K562 (cell line): ENCODE measurements around the gene DPM1. TPM values are rescaled to one million over a fixed set of nuclear protein-coding genes. Genes with fewer than 3 reads are reported as not detected.

ENCODE experiments used
- ATF4 ChIP-seq: fragments of 450-650 bp; formaldehyde crosslinking; IDR thresholded peaks from 2 replicates; pipeline ENCODE4 v1.4.0; 2022; ENCODE audit warnings: mild to moderate bottlenecking, moderate library complexity
- BCLAF1 ChIP-seq, 2 experiments: fragments of 450-650 bp in 1 of 2; IDR thresholded peaks; 2 replicates each; pipeline ENCODE4 v1.6.1; 2011 to 2017; ENCODE audit warnings: low read depth in 2 of 2, antibody characterized with exemption in 1 of 2, borderline replicate concordance in 1 of 2, low read length in 1 of 2, mild to moderate bottlenecking in 1 of 2, mixed read lengths in 1 of 2; ENCODE audit not compliant: control insufficient read depth in 1 of 2
- BHLHE40 ChIP-seq: IDR thresholded peaks from 2 replicates; pipeline ENCODE4 v1.6.1; 2011; ENCODE audit warnings: low read length, improper control_type of control experiment
- ETS1 ChIP-seq: conservative IDR thresholded peaks from 2 replicates; pipeline ENCODE4 v1.6.1; 2011; ENCODE audit warnings: low read depth, mild to moderate bottlenecking, low read length; ENCODE audit not compliant: control insufficient read depth
- FOXM1 ChIP-seq, 2 experiments: fragments of 450-650 bp in 1 of 2; sonication (generic) in 1 of 2; formaldehyde crosslinking in 1 of 2; IDR thresholded peaks; 2 replicates each; pipeline versions ENCODE4 v1.6.1 to v1.9.0; 2017 to 2022; ENCODE audit warnings: low read depth in 2 of 2, mild to moderate bottlenecking in 2 of 2, missing genetic modification reagents in 1 of 2, moderate library complexity in 1 of 2
- KLF6 ChIP-seq: fragments of 250-450 bp; sonication (Bioruptor Pico); IDR thresholded peaks from 2 replicates; pipeline ENCODE4 v1.4.0; 2020; ENCODE audit warnings: mild to moderate bottlenecking, moderate library complexity, borderline replicate concordance
- MED1 ChIP-seq: sonication (generic); formaldehyde crosslinking; IDR thresholded peaks from 2 replicates; pipeline ENCODE4 v1.8.1; 2023; ENCODE audit warnings: missing genetic modification reagents, borderline replicate concordance
- POLR2A ChIP-seq: fragments of 450-650 bp; conservative IDR thresholded peaks from 2 replicates; pipeline ENCODE4 v1.6.1; 2016
- POU5F1 ChIP-seq: fragments of 150-350 bp; IDR thresholded peaks from 2 replicates; pipeline ENCODE4 v1.6.1; 2014; ENCODE audit warnings: borderline replicate concordance, low read length, low read depth, mild to moderate bottlenecking; ENCODE audit not compliant: partially characterized antibody
- RCOR1 ChIP-seq, 2 experiments: IDR thresholded peaks; 2 replicates each; pipeline ENCODE4 v1.6.1; 2012; ENCODE audit warnings: low read depth in 2 of 2, low read length in 2 of 2, borderline replicate concordance in 1 of 2, improper control_type of control experiment in 1 of 2
- SAP30 ChIP-seq: fragments of 200-600 bp; sonication (generic); IDR thresholded peaks from 2 replicates; pipeline ENCODE4 v1.6.1; 2012; ENCODE audit warnings: borderline replicate concordance, low read depth, mild to moderate bottlenecking, moderate library complexity, low read length, control low read depth, inconsistent platforms; ENCODE audit not compliant: insufficient read depth, poor library complexity, severe bottlenecking
- TFAP4 ChIP-seq: sonication (generic); formaldehyde crosslinking; IDR thresholded peaks from 2 replicates; pipeline ENCODE4 v1.8.0; 2022; ENCODE audit warnings: missing genetic modification reagents, mild to moderate bottlenecking, moderate library complexity, borderline replicate concordance
- TRIM24 ChIP-seq, 2 experiments: fragments of 450-650 bp; IDR thresholded peaks; 2 replicates each; pipeline ENCODE4 v1.6.1; 2016
- ZBTB8A ChIP-seq: fragments of 450-650 bp; IDR thresholded peaks from 2 replicates; pipeline ENCODE4 v1.6.1; 2018; ENCODE audit warnings: mild to moderate bottlenecking, moderate library complexity; ENCODE audit not compliant: partially characterized antibody
- ZC3H11A ChIP-seq: IDR thresholded peaks from 2 replicates; pipeline ENCODE4 v1.6.1; 2012; ENCODE audit warnings: low read depth, low read length, improper control_type of control experiment
- ZNF408 ChIP-seq: fragments of 250-450 bp; sonication (Bioruptor Pico); IDR thresholded peaks from 2 replicates; pipeline ENCODE4 v1.4.0; 2020; ENCODE audit warnings: low read depth, mild to moderate bottlenecking, moderate library complexity
- ZNF639 ChIP-seq, 2 experiments: fragments of 200-800 bp in 1 of 2; sonication (Bioruptor generic) in 1 of 2; sonication (generic) in 1 of 2; formaldehyde crosslinking in 1 of 2; IDR thresholded peaks in 1 of 2; conservative IDR thresholded peaks in 1 of 2; 2 replicates each; pipeline versions ENCODE4 v1.5.0 to v1.6.1; 2016 to 2020; ENCODE audit warnings: missing compliant biosample characterization in 1 of 2, missing genetic modification characterization in 1 of 2, missing genetic modification reagents in 1 of 2
- polyA plus RNA-seq, 8 experiments: library from polyadenylated mRNA; depleted of rRNA in 4 of 8; stranded (reverse) in 5 of 8; unstranded in 3 of 8; fragments of >200 nt; fragmentation: Nextera tagmentation in 2 of 8; fragmentation: Illumina TruSeq in 1 of 8; extraction: Ambion mirVana in 2 of 8; extraction: Trizol in 1 of 8; gene quantifications; 2 replicates each; pipeline versions ENCODE4 v1.2.1 to v1.2.3, GENCODE V29; 2011 to 2014; ENCODE audit warnings: inconsistent platforms in 1 of 8, missing spikeins in 1 of 8
- total RNA-seq, 7 experiments: library from RNA; depleted of rRNA in 6 of 7; stranded (reverse); fragments of >200 nt in 6 of 7; fragmentation: Illumina TruSeq in 2 of 7; extraction: Trizol in 2 of 7; gene quantifications; 2 replicates each; pipeline versions ENCODE4 v1.2.1 to v1.2.3, GENCODE V29; 2011 to 2021; ENCODE audit warnings: low replicate concordance in 1 of 7
- TF ChIP-seq, protein P1 (sequence below): fragments of 250-450 bp; sonication (Bioruptor Pico); IDR thresholded peaks from 2 replicates; pipeline ENCODE4 v1.5.0; 2021

The DPM1 gene
- total and polyA plus RNA-seq, 9 of the 15 experiments (the other 6 are each of a cell fraction or from before 2014, with no cell fraction given) = 75.2 to 190 (median 153) TPM

DNA sequence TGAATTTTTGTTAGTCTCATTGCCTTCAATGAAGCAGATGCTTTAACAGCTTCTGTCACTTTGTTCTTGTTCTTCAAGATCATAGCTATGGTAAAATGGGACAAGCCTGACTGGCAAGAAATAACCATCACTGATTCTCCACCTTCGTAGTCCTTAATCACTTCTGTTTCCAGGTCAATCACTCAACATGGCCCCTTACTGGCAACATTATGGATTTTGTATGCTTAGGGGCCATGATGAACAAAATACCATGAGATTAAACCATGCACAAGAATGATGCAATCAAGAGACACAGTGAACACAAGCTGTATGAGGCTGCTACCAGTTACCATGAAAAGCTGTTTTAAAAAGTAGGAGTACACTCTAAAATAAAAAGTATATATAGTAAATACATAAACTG is 59.9 kb downstream of the DPM1 start (continued):
- peak; percentile 70 to 82; a peak in 2 of 4 replicates for TF ChIP-seq TRIM24 (IDR thresholded peaks at IDR 0.05)
- TF ChIP-seq MED1 (CRISPR knock-in tag) = no peak
- TF ChIP-seq ZNF639 (CRISPR knock-in tag; conservative IDR thresholded peaks at IDR 0.05 in 1 of 2, IDR thresholded peaks at IDR 0.05 in 1 of 2) = no peak
- TF ChIP-seq BHLHE40 = no peak
- TF ChIP-seq, protein P1, sequence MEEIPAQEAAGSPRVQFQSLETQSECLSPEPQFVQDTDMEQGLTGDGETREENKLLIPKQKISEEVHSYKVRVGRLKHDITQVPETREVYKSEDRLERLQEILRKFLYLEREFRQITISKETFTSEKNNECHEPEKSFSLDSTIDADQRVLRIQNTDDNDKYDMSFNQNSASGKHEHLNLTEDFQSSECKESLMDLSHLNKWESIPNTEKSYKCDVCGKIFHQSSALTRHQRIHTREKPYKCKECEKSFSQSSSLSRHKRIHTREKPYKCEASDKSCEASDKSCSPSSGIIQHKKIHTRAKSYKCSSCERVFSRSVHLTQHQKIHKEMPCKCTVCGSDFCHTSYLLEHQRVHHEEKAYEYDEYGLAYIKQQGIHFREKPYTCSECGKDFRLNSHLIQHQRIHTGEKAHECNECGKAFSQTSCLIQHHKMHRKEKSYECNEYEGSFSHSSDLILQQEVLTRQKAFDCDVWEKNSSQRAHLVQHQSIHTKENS (CRISPR knock-in tag) = no peak
- TF ChIP-seq ETS1 = no peak
- TF ChIP-seq ZBTB8A = no peak
- no peak for TF ChIP-seq ZNF408 (CRISPR knock-in tag)
- TF ChIP-seq KLF6 (CRISPR knock-in tag) = 0 out of 2 replicates have a peak, but pooled peaks have one; percentile 41
- TF ChIP-seq FOXM1 (IDR thresholded peaks at IDR 0.05; ENCODE audit: low read depth) = no peak
- no peak for TF ChIP-seq FOXM1 (CRISPR knock-in tag; IDR thresholded peaks at IDR 0.05; ENCODE audit: low read depth)
- no peak for TF ChIP-seq SAP30
- TF ChIP-seq POLR2A = no peak
- no peak for TF ChIP-seq POU5F1
- TF ChIP-seq ATF4 (CRISPR knock-in tag) = peak; percentile 86
- TF ChIP-seq RCOR1 (IDR thresholded peaks at IDR 0.05; ENCODE audit: borderline replicate concordance in 1 of 2, low read depth in 2 of 2, low read length in 2 of 2) = no peak
- no peak for TF ChIP-seq BCLAF1 (IDR thresholded peaks at IDR 0.05; ENCODE audit: borderline replicate concordance in 1 of 2, control insufficient read depth in 1 of 2, low read depth in 2 of 2, low read length in 1 of 2)
- no peak for TF ChIP-seq ZC3H11A
- TF ChIP-seq TFAP4 (CRISPR knock-in tag) = no peak
